Daoy (cell line): Measurements from ENCODE around the gene CLEC4E. TPM values are rescaled to one million over a fixed set of nuclear protein-coding genes. Genes with fewer than 3 reads are reported as not detected.
"Not testable (repeated sequence)": the region's sequence is repeated elsewhere in the genome, so short reads cannot be mapped to it uniquely, and the experiment has no call there.

Experiments
- DNase-seq: peaks from one replicate; pipeline ENCODE4 v3.0.0-alpha.2; 2015; ENCODE audit warnings: low read depth
- total RNA-seq: library from RNA; depleted of rRNA; stranded (reverse); fragments of >200 nt; shearing (Covaris generic); gene quantifications from 2 replicates; pipeline ENCODE4 v1.2.3, GENCODE V29; 2014; rRNA removed

The CLEC4E gene
- total RNA-seq, 1 experiment from 2014 or later, result not detected

DNA sequence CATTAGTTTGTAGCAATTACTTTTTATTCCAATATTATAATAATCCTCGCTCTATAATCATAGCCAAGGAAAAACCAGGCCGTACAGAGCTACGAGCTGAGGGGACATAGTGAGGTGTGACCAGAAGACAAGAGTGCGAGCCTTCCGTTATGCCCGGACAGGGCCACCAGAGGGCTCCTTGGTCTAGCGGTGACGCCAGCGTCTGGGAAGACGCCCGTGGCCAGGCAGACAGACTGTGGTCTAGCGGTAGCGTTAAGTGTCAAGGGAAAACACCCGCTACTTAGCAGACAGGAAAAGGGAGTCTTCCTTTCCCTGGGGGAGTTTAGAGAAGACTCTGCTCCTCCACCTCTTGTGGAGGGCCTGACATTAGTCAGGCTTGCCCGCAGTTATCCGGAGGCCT lies 2.9 kb downstream of the CLEC4E start:
- DNase-seq, result peak; percentile 57

DNA sequence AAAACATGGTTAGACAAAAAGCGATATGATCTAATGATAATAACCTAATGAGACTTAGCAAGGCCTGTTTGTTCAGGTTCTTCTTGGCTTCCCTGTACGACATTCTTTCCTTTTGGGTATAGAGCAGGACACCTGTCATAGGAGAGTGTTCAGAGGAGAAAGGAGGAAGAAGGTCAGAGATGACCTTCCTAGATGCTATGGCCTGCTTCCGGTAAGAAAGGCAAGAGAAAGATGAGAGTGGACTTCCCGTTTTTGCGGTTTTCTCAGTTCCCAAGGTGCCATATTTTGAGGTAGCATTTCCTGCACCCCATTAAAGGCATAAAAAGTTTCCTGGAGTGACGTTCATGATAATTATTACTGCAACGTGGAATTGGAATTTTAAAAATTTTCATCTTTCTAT lies 8.7 kb downstream of the CLEC4E start:
- no peak for DNase-seq

DNA sequence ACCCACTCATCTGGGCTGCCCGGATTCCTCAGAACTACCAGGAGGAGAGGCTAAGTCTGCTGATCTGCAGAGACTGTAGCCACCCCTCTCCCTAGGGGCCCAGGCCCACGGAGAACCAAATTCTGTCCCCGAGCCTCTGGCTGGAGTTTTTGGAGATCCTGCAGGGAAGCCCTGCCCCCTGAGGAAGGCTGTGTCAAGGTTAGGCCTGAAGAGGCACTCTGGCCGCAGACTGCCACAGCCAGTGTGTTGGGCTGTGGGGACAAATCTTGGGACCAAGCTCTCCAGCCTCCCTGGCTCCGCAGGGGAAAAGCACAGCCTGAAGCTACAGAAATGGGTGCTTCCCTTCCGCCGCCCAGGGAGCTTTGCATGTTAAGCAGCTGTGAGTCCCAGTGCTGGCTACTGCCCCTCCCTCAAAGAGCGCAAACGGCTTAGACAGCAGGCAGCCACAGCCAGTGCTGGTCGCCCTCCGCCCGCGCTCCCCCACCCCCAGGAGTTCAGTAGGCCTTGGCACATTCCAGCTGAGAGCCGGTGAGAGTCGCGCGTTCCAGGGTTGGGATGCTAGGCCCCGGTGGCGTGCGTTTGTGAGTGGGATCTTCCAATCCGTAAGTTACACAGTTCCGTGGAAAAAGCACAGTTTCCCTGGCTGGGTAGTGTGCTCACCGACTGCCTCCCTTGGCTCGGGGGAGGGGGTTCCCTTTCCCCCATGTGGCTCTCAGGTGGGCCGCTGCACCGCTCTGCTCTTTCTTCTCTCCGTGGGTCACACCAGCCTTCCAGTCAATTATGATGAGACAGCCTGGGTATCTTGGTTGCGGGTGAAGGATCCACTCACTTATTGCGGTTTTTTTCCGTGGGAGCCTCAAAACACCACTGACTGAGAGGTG lies 13.2 kb downstream of the CLEC4E start:
- DNase-seq, result no peak

DNA sequence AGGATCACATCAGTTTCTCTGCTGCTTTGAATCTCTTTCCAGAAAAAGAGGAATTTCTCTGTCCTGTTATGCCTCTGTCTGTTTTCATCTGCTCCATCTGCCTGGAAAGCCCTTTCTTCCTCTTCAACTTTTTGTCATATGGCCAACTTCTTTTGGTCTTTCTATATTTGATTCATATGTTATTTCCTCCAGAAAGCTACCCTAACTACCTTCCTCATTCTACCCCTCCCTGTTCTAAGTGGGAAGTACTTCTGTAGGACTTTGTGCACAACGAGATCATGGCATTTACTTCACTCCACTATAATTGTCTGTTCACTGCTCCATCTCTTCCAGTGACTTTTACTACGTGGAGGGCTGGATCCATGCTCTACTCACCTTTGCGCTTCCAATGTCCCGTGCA lies 21.5 kb downstream of the CLEC4E start:
- DNase-seq, result no peak

DNA sequence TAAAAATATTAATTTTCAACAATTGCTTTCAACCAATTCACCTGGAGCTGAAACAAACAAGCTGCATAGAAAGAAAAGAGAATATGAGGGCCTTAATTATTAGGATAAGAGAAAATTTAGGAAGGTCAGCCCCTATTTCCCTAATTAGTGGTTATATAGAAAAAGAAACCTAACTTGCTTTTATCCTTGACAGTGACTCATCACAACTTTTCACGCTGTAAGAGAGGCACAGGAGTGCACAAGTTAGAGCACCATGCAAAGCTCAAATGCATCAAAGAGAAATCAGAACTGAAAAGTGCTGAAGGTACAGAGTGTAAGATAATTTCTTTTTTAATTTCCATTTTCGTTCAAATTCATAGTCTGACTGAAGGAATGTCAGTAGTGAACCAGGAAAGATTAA lies 22.7 kb downstream of the CLEC4E start:
- no peak for DNase-seq

DNA sequence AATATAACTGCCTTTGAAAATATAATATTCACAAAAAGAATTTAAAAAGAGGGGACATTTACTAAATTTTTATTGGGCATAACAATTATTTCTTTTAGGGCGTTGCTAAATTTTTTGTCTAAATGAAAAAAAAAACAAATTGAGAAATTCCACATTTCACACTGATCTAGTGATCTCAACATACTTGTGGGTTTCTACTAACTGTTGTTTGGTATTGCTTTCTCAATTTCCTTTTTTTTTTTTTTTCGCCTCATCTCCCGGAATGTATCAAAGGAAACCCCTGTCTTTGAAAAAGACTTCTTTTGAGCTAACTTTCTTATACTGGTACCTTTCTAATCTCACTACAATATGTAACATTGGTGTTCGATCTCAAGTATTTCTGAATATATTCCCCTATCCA lies 27.4 kb downstream of the CLEC4E start, which contains the start of gene CLEC4D:
CLEC4D (plus strand) TSS at position 248 of the 400 bp plus-strand sequence. CDS start 230 bp downstream, outside the sequence.
- no peak for DNase-seq

DNA sequence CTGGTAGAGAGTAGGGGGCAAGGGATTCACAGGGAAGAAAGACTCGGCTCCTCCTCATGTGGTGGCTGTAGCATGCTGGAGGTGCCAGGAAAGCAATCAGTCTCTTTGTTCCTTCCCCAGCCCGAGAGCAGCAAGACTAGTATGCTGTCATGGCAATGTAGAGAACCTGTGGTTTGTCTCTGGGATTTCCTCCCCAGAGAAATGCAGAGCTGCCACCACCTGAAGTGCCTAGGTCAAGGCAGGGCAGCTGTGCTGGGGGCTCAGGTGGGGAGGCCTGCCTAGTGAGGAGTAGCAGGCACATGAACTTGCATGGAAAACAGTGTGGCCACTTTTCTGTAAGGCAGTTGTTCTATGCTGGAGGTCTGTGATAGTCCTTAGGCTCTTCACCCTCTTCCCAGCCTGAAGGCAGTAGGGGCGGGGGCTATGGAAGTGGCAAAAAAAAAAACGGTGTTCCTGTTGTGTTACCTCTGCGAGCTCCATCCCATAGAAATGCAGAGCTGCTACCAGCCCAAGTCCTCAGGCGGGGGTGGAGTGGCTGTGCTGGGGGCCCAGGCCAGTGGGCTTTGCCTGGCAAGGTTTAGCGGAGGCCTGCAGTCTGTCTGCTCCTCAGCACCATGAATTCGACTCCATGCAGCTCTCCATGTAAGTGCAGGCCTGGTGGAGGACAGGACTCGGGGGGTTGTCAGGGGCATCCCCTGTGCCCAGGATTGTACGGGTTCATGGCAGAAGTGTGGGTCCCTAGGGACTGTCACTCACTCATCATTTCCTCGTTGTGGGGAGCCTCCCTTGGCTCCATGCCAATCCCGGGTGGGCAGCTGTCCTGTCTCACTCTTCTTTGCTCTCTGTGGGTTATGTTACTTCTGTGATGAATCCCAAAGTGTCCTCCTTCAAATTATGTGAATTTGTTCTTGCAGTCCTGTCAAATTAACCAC lies 31.5 kb downstream of the CLEC4E start:
- DNase-seq, result no peak

DNA sequence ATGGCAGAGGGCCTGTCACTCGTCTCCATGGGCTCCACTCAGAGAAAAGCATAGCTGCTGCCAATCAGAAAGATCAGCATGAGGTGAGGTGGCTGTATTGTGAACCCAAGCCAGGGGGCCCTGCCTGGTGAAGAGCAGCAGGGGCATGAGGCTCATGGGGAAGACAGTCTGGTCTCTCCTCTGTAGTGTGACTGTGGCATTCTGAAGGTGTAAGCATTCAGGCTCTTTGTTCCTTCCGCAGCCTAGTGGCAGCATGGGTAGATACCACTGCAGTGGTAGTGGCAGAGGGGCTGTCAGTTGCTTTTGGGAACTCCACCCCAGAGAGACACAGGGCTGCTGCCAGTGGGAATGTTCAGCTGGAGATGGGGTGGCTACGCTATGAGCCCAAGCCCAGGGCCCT lies 32.5 kb downstream of the CLEC4E start:
- DNase-seq, result no peak

DNA sequence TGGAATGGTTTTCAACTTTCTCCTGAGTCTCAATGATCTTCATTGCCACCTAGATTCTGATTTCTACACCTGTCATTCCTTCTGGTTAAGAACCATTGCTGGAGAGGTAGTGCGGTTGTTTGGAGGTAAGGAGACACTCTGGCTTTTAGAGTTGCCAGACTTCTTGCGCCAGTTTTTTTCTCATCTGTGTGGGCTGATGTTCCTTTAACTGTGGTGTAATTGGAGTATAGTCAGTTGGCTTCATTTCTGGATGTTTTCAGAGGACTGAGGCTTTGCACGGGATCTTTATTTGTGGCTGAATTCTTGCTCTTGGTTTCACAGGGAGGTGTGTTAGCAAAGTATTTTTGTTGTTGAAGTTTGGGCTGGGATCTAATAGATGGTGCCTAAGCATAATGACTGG lies 33.1 kb downstream of the CLEC4E start:
- DNase-seq, result no peak

DNA sequence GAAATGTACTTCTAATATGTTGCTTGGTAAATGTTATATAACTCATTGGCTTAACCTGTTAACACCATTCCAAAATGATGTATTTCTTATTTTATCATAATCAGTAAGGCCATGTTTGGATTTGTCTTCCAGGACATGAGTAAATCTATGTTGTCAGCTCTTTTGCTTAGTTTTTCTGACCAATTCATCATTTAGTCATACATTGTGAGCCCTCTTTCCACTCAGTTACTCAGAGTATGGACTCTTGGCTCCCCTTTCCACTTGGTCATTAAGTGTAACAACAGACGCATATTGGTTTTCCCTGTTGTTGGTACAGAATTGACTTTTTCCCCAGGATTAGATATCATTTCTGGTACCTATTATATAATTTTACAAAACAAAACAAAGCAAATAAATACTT lies 36.4 kb downstream of the CLEC4E start:
- no peak for DNase-seq

DNA sequence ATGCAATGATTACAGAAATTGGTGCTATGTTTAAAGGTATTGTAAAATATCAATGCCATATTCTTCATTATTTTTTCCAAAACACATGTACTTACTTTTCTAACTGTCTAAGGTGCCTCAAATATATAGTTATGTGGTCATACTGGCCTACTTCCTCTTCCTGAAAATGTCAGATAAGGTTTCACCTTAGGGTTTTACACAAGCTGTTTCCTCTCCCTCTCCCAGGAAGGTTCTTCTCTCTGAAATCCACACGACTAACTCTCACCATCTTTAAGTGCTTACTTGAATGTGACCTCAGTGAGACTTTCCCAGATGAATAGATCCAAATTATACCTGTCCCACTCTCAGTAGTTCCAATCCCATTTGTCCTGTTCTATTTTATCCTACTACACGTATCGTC lies 39.0 kb downstream of the CLEC4E start:
- DNase-seq, result no peak

DNA sequence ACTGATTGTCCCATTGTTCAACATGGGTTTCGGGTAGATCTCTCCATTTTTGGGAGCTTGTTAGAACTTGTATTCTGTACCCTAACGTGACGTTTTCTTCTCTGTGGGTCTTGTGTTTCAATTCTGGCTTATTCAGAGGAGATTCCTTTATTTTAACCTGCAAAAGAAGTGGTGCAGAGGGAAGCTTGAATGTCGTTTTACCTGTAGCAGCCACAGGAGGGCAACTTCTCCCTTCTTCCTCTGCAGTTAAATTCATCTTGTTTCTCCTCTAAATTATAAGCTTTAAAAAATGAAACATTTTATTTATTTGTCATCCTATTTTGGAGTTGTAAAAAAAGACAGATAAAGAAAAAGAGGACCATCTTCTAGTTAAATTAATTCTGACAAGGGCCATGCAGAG lies 41.1 kb downstream of the CLEC4E start:
- DNase-seq, result no peak

DNA sequence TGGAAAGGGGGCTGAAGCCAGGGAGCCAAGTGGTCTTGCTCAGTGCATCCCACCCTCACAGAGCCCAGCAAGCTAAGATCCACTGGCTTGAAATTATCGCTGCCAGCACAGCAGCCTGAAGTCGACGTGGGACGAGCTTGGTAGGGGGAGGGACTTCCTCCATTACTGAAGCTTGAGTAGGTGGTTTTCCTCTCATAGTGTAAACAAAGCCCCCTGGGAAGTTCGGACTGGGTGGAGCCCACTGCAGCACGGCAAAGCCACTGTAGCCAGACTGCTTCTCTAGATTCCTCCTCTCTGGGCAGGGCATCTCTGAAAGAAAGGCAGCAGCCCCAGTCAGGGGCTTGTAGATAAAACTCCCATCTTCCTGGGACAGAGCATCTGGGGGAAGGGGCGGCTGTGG lies 44.6 kb downstream of the CLEC4E start:
- DNase-seq, result not testable (repeated sequence)

DNA sequence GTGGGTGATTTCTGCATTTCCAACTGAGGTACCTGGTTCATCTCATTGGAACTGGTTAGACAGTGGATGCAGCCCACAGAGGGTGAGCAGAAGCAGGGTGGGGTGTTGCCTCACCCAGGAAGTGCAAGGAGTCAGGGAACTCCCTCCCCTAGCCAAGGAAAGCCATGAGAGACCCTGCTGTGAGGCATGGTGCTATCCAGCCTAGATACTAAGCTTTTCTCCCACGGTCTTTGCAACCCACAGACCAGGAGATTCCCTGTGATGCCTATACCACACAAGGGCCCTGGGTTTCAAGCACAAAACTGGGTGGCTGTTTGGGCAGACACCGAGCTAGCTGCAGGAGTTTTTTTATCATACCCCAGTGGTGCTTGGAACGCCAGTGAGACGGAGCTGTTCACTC lies 45.0 kb downstream of the CLEC4E start:
- DNase-seq, result not testable (repeated sequence)

DNA sequence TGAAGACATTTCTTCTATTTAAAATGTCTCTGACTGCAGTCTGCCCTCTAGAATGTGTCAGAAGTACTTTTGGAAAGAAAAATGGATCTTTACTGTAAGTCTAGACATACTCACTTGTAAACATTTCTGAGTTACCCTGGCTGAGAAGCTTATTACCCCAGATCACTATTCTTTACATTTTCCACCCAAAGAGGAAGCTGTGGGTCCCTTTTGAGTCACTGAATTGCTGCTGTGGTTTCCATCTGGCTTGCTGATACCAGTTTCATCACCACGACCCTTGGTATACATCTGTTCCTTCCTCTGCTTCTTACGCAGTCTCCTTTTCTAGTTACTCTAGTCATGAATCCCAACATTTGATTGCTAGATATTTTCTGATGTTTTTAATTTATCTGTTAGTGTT lies 47.6 kb downstream of the CLEC4E start:
- no peak for DNase-seq

DNA sequence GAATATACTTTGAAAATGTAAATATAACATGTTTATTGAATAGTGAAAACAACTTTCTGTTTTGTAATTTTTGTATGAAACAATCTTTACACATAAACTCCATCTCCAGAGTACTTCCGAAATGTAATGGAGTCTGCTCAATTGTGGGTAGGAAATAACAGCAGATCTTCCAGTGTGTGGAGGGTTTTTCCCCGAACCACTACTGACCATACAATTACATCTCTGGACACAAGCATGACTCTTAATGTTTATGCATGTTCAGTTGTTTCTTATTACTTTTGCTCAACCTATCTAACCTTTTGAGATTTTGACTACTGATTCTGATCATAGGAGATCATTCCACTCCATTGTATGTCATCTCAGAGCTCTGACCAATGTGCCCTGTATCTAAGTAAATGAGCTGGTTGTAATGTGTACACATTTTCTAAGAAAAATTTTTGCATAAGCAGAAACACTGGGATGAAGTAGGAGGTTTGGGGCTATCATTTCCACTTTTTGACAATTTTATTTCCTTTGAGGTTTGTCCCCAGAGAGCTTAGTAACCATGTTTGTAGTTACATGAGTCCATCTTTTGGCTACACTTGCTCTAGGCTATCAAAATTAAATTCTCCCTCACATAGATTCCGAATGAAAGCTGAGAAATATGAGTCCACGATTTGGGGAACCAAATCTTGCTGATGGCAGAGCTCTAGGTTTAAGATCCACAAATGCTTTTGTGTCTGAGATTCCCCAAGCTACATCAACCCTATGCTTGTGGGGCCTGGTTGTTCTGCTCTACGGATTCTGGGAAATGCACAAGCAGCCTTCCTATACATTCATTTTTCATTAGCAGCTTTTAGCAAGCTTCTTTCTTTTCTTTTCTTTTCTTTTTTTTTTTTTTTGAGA lies 48.8 kb downstream of the CLEC4E start:
- no peak for DNase-seq

Other genes with a start within 250 kb of the CLEC4E start
- not detected in 2 replicates for gene CLEC6A, start 84.9 kb downstream of the CLEC4E start, total RNA-seq
- gene CLEC4D, start 27.4 kb downstream of the CLEC4E start, total RNA-seq, result not detected in 2 replicates
- not detected in 2 replicates for gene AICDA, start 72.0 kb upstream of the CLEC4E start, total RNA-seq
- 1.1 and 3.9 TPM in 2 replicates for gene MFAP5, start 121.9 kb upstream of the CLEC4E start, total RNA-seq
- 21.3 and 22.3 TPM in 2 replicates for gene RIMKLB, start 157.1 kb upstream of the CLEC4E start, total RNA-seq